Measurements from ENCODE around the gene CLSTN1.

Gene CLSTN1

DNA sequence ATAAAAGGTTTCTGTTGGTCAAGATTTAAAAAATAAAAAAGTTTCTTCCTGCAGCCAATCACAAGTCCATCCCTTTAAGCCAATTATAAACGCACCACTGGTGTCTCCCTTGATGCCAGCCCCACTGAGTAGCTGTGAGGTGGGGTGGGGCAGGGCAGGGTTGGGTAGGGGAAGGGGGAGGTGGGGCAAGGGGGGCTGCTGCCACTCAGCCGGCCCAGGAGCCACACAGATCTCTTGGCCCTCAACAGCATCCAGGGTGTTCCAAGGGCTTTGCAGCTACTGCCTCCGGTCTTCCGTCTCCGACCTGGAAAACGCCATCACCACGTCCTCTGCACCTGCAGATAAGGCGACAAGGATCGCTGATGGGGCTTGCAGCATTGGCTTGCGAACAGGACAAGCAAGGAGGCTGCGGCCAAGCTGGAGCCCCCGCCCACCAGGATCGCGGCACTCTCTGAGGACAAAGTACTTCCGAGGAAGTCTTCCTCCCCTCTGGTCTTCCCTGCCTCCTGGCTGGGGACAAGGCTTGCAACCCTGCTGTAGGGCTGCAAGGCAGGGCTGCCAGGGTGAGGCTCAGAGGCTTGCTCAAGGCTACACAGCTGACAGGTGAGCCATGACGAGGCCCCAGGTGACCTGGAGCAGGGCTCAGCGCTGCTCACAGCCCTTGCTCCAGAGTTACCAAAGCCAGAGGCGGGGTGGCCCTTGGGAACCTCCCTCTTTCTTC, 26.8 kb upstream of the CLSTN1 start:
- no peak for DNase-seq

DNA sequence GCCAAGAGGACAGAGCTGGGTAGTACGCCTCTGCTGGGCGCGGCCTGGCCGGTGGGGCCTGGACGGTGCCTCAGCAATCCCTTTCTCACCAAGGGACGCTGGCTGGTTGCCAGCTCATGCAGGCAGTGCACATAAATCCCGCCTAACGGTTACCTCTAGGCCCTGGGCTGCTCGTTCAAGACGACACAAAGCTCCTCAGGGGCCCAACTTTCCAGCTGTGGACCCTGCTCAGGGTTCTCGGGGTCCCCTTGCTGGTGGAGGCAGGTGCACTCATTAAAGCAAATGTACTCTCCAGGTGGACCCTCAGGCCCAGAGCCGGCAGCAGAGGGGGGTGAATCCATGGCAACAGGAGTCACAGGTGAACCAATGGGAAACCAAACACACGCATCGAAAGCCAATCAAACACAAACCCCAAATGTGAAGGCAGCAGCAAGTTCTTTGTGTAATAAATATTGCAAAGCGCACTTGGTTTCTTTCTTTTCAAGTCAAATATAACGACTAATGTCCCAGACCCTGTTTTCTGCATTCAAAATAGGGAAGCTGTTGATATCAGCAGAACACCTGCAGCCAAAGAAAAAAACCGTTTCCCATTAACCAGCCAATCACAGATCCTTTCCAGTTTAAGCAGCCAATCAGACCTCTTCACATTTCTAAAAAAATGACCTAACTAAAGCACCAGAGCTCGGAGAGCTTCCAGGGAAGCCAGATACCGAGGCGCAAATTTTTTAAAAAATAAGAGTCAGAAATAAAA, 26.1 kb upstream of the CLSTN1 start:
- no peak for DNase-seq

DNA sequence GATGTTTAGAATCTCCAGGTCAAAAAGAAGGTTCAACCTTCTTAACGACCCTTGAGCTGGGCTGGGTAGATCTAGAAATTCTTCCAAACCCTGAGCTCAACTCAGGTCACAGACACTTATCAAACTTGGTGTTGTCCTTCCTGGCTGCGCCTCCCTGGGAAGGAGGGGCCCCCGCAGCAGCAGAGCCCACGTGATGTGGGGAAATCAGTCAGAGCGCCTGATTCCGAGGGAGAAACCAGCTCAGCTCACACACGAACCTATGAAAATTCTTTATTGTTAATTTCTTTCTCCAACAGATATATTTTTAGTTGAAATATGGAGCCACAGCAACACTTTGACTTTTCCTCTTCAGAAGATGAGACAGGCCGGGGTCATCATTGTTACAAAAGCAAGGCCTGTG, 24.3 kb upstream of the CLSTN1 start:
- DNase-seq: no peak

DNA sequence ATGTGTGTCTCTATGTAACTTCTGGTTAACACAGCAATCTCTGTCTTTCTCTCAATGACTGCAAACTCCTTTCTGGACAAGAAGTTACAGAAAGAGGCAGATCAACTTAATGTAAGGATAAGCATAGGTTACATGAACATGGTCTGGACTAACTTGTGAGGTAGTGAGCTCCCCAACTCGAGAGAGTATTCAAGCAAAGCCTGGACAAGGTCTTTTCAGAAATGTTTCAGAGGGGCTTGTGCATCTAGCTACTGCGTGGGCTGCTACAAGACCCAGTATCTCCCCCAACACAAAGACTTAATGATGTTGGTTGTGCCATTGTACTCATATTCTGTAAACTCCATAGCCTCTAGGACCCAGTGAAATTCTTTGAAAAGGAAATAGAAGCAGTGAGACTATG, 23.5 kb upstream of the CLSTN1 start:
- DNase-seq: no peak

DNA sequence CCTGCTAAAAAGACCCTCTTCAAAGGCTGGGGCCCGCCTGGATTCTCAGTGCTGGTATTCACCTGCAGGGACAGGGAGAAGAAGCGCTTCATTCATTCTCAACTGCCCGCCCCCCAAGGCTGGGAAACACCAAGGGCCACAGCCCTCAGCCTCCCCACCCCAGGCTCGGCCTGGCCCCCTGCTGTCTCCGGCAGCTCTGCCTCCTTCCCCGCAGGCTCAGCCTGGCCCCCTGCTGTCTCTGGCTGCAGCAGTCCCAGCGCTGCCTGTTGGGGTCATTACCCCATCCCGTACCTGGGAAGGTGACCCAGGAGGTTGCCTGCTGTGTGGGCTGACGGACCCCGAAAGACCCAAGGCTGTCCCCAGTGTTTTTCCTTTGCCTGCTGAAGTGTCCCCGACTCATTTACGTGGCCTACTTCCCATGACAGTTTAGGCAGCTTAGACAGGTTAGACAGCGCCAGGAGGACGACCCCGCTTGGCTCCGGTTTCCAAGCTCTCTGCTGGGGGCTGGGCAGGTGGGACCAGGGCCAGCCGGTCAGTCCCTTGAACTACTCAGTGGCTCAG, 22.9 kb upstream of the CLSTN1 start:
- no peak for DNase-seq

DNA sequence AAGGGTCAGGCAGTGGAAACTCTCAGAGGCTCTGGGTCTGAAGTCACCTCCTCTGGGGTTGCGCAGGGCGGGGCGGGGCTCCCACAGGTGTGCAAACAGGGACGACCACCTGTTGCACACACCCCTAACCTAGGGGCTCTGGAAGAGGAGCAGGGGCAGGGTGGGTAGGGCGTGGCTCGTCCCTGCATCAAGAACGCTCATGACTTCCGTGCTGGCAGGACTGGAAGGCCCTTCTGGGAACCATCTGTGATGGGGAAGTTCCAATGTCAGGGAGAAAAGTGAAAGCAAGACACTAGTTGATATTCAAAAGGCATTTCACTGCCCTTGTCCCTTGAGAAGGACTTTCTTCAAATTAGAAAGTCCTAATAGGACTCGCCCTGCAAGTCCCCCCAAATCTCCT, 22.1 kb upstream of the CLSTN1 start:
- no peak for DNase-seq

DNA sequence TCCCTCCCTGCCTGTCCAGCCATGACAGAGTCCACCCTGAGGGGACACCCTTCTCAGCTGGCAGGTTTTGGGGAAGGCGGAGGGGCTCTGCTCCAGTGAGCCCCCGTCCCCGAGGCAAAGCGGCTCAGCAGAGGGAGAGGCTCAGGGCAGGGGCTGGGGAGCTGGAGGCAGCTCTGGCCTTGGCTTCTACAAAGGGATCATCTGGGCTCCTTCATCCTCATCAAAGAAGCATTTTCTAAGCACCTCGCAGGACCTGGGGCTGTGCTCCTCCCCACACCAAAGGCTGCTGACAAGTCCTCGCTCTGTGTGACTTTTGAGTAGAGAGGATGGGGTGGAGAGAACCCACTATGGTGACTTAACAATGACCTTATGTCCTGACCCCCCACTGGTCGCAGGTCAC, 21.0 kb upstream of the CLSTN1 start:
- DNase-seq: no peak

DNA sequence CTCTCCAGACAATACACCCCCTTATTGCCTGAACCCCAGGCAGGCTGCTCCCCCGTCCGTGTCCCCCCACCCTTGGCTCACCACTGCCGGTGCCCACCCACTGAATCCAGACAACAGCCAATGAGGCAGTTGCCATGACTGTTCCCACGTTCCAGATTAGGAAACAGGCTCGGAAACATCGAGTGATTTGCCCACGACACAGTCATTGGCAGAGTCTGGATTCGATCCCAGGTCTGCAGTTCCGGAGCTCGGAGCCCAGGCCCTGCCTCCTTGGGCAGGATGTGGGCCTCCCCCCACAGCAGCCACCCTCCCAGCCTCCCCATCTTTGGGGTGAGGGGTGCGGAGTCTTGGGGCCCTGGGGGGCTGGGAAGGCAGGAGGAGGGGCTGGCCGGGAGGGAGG, 20.3 kb upstream of the CLSTN1 start:
- no peak for DNase-seq

DNA sequence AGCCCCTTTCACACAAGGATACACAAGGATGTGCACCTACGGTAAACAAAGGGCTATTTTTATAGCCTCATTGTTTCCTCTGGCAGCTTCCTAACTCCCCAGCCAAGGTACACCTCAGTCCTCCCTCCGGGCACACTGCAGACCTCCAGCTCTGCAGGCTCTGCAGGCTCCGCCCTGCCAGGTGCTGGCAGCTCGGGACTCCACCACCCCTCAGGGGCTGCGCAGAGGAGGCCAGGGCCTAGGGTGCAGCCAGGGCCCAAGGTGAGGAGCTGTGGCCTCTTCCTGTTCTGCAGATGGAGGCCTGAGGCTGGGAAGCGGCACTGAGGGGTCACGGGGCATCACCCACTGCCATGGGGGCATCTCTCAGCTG, 19.8 kb upstream of the CLSTN1 start:
- no peak for DNase-seq

DNA sequence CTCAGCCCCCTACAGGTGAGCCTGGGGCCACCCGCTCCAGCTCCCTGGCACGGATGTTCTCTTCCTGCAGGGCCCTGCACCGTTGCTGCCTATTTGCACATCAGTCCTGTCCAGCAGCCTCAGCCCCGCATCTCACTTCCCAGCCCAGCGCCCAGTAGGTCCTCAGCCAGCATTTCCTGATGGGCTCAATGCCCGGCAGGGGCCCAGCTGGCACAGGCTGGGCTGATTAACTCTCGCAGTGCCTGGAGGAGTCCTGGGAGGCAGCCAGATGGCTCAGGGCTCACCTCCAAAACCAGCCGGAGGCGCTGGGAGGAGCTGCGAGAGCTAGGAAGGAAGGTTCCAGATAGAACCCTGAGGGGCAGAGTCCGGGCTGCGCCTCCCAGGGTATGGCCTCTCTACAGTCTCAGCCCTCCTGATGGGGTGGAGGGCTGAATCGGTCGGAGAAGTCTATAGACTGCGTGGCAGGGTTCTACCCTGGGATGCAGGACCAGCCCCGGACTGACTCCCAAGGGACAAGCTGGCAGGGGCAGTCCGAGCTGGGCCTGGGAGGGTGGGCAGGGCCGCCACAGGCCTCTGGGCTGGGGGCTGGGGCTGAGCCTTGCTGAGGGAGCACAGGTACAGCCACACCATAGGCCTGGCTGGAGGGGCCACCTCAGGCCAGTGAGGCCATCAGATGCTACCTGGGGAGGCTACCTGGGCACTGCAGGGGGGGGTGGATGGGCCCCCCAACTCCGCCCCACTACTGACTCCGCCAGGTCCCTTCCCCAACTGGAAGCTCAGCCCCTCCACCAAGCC, 19.2 kb upstream of the CLSTN1 start:
- DNase-seq: peak; percentile 76

DNA sequence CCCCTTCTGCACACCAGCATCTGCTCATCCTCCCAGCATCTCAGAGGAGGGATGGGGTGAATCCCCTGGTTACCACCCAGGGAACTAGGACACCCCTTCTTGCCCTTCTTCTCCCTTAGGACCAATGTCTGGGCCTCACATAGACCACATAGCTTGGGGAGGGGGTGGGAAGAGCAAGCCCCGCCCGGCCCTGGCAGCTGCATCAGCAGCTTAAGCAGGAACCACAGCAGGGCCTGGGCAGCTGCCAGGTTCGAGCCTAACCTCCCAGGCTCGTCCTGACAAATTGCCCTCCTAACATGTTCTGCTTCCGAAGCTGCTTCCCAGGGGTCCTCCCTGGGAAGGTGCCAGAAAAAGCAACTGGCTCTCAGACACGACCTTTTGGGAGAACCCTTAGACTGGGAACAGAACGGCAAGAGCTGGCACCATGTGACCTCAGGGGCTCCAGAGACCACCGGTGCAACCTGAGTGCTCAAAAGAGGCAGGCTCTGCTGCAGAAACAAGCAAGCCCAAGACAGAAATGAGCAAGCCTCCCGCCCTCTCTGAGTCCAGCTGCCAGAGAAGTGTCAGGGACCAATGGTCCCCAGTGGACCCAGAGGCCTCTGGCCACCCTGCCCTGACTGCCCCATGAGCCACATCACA, 18.4 kb upstream of the CLSTN1 start:
- DNase-seq: peak; percentile 90

DNA sequence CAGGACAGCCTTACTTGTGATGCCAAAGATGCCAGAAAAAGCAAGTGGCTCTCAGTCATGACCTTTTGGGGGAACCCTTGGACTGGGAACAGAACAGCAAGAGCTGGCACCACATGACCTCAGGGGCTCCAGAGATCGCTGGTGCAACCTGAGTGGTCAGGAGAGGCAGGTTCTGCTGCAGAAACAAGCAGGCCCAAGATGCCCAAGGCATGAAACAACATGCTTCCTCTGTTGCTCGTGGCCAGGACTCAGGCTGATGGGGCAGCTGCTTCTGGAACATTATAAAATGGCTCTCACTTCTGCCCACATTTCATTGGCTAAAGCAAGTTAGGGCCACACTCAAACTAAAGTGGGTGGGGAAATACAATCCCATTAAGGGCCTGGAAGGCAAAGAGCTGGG, 17.7 kb upstream of the CLSTN1 start:
- DNase-seq: no peak

DNA sequence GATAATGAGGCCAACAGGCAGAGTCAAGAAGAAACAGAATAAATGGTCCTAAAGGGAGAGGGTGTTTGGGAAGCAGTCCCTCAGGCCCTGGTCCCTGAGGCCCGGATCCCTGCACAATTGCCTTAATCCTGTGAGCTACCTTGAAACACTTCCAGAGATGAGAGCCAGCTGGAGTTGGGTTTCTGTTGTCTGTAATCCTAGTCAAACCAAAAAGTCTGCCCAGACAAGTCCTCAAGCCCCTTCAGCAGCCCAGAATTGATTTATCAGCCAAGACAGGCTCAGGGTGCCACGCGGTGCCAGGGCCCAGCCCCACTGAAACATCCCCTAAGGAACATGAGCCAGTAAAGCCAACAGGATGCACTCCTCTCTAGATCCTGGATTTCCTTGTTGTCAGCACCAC, 16.4 kb upstream of the CLSTN1 start:
- DNase-seq: peak; percentile 61

DNA sequence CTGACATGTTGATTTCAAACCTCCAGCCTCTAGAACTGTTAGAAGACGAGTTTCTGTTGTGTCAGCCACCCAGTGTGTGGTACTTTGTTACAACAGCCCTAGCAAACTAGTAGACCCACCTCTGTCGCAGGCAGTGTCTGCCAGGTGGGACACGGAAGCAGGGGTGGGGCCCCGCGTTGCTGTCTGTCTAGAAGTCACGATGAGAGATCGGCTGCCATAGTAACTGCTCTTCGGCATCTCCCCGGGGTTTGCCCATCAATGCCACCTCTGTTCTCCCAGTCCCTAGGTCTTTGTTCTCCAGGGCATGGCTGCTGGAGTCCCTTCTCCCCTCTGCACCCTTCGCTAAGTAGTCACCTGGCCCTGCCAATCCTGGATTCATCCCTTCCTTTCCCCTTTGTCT, 15.2 kb upstream of the CLSTN1 start:
- DNase-seq: no peak

DNA sequence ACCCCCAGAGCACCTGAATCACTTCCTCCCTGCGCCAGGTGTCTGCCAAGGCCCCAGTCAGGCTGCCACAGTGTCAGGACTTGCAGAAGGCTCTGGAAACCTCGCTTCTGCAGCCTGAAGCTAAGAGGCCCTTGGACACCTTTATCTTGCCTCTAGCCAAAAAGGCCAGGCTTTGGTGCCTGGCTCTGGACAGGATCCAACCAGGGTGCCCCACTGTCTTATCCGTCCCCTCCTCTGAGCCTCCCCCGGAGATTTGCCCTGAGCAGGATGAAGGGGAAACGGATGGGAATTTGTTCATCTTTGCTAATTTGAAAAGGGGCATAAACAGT, 12.8 kb upstream of the CLSTN1 start:
- no peak for DNase-seq

DNA sequence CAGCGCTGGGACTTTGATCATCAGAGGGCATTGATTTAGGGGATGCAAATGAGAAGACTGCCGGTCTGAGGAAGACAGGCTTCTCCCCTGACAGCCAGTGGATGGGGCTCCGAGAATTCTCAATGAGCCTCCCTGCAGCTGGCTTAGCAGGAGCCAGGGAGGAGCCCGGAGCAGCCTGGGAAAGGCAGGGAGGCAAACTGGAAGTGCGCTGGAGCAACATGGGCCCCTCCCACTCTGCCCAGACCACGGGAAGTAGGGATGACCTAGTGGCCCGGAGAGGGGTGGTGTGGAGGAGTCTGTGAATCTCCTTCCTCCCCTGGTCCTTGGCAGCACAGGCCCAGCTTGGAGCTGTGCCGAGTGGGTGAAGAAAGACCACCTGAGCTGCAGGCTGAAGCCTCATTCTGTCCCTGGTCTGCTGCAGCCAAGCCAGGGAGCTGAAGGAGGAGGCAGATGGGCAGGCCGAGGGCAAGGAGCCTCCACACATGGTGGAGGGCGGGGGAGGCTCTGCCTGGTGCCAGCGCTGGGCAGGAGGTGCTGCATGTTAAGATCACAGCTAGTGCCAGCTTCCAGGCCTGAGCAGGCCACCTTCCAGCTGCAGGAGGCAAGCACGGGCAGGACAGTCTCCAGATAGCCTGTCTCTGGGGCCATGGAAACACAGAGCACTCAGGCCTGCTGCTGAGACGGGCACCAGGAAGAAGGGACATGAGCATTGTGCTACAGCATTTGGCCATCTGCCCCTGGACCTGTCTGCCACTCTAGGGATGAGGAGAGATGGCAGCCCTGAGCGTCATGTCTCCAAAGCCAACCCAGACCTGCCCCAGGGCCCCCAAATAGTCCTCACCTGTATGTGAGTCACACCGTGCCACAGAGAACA, 12.2 kb upstream of the CLSTN1 start:
- DNase-seq: peak; percentile 31

DNA sequence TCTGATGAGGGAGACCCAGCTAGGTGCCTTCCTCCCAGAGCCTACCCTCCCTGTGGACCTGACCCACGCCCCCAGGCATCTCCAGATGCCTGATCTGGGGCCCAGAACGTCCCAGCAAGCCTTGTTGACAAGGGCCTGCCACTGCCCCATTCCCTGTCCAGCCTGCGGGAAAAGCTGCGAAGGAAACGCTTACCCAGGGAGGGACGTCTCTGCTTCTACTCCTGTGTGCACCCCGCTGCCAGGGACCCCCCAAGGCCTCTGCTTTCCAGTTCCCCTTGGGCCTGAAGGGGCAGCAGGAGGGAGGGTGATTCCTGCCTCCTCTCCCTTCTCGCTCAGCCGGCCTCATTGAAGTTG, 11.6 kb upstream of the CLSTN1 start:
- no peak for DNase-seq

DNA sequence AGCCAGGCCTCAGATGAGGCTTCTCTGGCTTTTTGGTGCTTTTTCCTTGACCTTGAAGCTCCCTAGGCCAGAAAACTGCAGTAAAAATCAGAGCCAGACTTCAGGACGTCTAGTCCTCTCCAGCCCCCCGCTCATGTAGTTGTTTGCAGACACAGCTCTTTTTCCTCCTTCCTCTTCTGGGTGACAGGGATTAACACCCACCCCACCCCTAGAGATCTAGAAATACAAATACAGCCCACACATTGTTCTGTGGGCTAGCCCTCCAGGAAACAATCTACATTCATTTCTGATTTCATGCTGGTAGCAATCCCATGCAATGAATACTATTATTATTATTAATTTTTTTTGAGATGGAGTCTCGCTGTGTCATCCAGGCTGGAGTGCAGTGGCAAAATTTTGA, 9.9 kb upstream of the CLSTN1 start:
- DNase-seq: no peak

DNA sequence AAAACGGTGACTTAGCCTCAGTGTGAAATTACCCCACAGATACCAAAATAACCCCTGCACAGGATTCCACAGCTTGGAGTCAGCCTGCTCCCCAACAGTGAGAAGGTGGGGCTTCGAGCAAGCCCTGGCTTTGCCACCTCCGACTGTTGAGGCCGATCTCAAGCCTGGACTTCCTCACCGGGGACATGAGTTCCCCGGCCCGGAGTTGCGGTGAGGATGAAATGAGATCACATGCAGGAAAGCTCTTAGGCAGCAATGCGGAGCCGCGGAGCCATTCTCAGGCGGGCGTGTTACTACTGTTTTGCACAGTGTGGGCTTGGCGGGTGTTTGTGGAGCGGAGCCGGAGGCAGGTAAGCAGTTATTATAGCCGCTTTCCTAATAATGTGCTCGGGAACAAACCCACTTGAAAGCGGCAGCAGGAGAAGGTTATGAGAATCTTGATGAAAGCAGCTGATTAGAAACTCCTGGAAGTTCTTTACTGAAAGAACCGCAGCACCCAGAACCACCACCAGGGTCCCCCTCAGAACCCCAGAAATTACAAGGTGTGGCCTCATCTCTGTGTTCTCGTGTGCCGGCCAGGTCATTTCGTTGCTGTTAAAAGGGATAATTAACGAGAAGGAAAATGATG, 3.9 kb upstream of the CLSTN1 start:
- no peak for DNase-seq

DNA sequence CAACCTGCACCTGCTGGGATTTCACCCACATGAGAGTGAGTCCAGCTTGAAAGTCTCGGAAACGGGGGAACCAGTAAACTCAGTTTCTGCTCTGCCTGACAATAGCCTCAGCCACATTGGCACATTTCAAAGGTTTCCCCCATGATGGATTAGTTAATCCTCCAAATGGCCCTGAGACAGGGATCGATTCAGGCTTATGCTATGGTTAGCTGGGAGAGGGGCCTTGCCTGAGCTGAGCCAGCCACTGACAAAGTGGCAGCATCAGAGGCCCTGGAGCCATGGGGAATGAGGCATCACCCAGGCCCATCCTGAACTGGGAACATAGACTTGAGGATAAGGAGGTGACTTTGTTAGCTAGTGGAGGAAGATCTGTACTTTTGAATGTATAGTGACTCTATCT, 2.9 kb upstream of the CLSTN1 start:
- DNase-seq: no peak

DNA sequence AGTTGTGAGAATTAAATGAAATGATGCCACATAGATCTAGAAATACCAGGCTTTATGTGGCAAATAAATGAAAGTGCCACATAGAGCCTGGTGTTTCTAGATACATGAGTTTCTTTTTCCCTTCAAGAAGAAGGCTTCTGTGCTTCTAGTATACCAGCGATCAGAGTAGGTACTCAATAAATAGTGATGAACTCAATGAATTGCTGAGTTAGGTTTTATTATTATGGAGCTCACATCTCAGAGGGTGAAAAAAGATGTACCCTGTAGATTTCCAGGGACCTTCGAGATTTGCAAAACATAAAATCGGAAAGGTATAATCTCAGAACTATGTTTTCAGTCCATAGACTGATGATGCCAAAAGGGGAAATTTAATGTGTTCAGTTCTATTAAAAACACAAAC, 2.3 kb upstream of the CLSTN1 start:
- DNase-seq: no peak
